Uterus (tissue), 4 donors: ENCODE data around the gene PCDHGA5. TPM values are rescaled to one million over a fixed set of nuclear protein-coding genes. Genes with fewer than 3 reads are reported as not detected.
"Not testable (repeated sequence)": the region's sequence is repeated elsewhere in the genome, so short reads cannot be mapped to it uniquely, and the experiment has no call there.

Experiments
- DNase-seq, 2 donors: peaks; one replicate each; pipeline ENCODE4 v3.0.0-alpha.2; 2019 to 2020
- H3K27ac ChIP-seq, 2 donors: fragments of 200-600 bp; sonication (generic); 1 replicate in 1 of 2; 2 replicates in 1 of 2; pipeline ENCODE4 v1.5.1; 2016 to 2018
- H3K27me3 ChIP-seq, 2 donors: fragments of 200-600 bp; sonication (generic); one replicate each; pipeline ENCODE4 v1.5.1; 2018 to 2019; ENCODE audit warnings: control low read depth in 1 of 2
- H3K36me3 ChIP-seq, 2 donors: fragments of 200-600 bp; sonication (generic); one replicate each; pipeline ENCODE4 v1.5.1; 2019; ENCODE audit warnings: control low read depth in 1 of 2
- H3K4me1 ChIP-seq, 2 donors: fragments of 200-600 bp; sonication (generic); one replicate each; pipeline ENCODE4 v1.5.1; 2018 to 2019; ENCODE audit warnings: control low read depth in 1 of 2
- H3K4me3 ChIP-seq, 2 donors: fragments of 200-600 bp; sonication (generic); 1 replicate in 1 of 2; 2 replicates in 1 of 2; pipeline ENCODE4 v1.5.1; 2018 to 2019; ENCODE audit warnings: mild to moderate bottlenecking in 1 of 2
- H3K9me3 ChIP-seq, 2 donors: fragments of 200-600 bp; sonication (generic); one replicate each; pipeline ENCODE4 v1.5.1; 2019; ENCODE audit warnings: control low read depth in 1 of 2
- POLR2A ChIP-seq, 2 donors: fragments of 450-650 bp; IDR thresholded peaks; one replicate each; pipeline ENCODE4 v1.6.1; 2016; ENCODE audit warnings: antibody characterized with exemption in 2 of 2, mild to moderate bottlenecking in 1 of 2, moderate library complexity in 1 of 2
- intact Hi-C: fragments of 100-400 bp; cut with DNase I; formaldehyde crosslinking; loops from one replicate; pipeline ENCODE4 v1.15.1; 2023; ENCODE audit warnings: low total_unique reads
- total RNA-seq, 4 donors: library from RNA; depleted of rRNA in 3 of 4; stranded (reverse); fragments of >200 nt in 3 of 4; gene quantifications; one replicate each; pipeline versions ENCODE4 v1.1.0 to v1.2.4, GENCODE V29; 2014 to 2023
- TF ChIP-seq, protein P1 (sequence below), 4 experiments: fragments of 200-600 bp in 2 of 4; fragments of 450-650 bp in 2 of 4; sonication (generic) in 2 of 4; IDR thresholded peaks; one replicate each; pipeline ENCODE4 v1.5.1; 2016 to 2019; ENCODE audit warnings: antibody characterized with exemption in 4 of 4, mild to moderate bottlenecking in 2 of 4, moderate library complexity in 1 of 4
- donor health status: DM: yes; HTN: yes; CAD: no.

Gene PCDHGA5
- total RNA-seq, 4 donors from 2014 or later, result 1.8 to 11.5 (median 11.2) TPM

DNA sequence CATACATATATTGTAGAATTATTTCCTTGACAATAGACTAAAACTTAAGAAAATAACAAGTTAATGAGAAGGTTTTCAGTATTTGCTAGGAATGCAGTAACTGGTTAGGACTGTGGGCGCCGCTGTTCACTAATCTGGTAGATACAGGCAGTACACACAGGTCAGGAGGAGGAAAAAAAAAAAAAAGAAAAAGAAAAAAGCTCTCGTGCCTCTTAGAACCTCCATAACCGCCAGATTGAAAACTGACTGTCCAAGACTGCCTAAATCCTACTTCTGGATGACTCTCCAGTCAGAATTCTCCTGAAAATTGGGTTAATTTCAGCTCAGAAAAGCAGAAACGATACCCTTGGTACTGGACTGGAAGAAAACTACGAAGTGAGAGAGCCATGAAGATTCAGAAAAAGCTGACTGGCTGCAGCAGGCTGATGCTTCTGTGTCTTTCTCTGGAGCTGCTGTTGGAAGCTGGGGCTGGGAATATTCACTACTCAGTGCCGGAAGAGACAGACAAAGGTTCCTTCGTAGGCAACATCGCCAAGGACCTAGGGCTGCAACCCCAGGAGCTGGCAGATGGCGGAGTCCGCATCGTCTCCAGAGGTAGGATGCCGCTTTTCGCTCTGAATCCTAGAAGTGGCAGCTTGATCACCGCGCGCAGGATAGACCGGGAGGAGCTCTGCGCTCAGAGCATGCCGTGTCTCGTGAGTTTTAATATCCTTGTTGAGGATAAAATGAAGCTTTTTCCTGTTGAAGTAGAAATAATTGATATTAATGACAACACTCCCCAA lies 33.5 kb upstream of the PCDHGA5 start, which contains the start of gene PCDHGA1:
TSS of gene PCDHGA1 (plus strand) at position 216 of the 782 bp plus-strand sequence.
- no peak within 1 kb of the TSS for H3K4me3 ChIP-seq
- no peaks in the 10 kb centered on the region for H3K36me3 ChIP-seq
- intact Hi-C loops, result no loop called here
- no peak for DNase-seq
- no peak within 1 kb of the TSS for H3K27ac ChIP-seq
- H3K9me3 ChIP-seq, result peaks cover 0 to 41% of the 10 kb centered on the region in 2 donors
- H3K27me3 ChIP-seq, result no peaks in the 10 kb centered on the region
- no peaks in the 10 kb centered on the region for H3K4me1 ChIP-seq
- TF ChIP-seq, protein P1, sequence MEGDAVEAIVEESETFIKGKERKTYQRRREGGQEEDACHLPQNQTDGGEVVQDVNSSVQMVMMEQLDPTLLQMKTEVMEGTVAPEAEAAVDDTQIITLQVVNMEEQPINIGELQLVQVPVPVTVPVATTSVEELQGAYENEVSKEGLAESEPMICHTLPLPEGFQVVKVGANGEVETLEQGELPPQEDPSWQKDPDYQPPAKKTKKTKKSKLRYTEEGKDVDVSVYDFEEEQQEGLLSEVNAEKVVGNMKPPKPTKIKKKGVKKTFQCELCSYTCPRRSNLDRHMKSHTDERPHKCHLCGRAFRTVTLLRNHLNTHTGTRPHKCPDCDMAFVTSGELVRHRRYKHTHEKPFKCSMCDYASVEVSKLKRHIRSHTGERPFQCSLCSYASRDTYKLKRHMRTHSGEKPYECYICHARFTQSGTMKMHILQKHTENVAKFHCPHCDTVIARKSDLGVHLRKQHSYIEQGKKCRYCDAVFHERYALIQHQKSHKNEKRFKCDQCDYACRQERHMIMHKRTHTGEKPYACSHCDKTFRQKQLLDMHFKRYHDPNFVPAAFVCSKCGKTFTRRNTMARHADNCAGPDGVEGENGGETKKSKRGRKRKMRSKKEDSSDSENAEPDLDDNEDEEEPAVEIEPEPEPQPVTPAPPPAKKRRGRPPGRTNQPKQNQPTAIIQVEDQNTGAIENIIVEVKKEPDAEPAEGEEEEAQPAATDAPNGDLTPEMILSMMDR (IDR thresholded peaks at IDR 0.05), result no peak
- no peak for TF ChIP-seq POLR2A (IDR thresholded peaks at IDR 0.05)

DNA sequence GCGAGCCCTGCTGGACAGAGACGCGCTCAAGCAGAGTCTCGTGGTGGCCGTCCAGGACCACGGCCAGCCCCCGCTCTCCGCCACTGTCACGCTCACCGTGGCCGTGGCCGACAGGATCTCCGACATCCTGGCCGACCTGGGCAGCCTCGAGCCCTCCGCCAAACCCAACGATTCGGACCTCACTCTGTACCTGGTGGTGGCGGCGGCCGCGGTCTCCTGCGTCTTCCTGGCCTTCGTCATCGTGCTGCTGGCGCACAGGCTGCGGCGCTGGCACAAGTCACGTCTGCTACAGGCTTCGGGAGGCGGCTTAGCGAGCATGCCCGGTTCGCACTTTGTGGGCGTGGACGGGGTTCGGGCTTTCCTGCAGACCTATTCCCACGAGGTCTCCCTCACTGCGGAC lies 31.4 kb upstream of the PCDHGA5 start:
- intact Hi-C loops, result not testable (repeated sequence)

DNA sequence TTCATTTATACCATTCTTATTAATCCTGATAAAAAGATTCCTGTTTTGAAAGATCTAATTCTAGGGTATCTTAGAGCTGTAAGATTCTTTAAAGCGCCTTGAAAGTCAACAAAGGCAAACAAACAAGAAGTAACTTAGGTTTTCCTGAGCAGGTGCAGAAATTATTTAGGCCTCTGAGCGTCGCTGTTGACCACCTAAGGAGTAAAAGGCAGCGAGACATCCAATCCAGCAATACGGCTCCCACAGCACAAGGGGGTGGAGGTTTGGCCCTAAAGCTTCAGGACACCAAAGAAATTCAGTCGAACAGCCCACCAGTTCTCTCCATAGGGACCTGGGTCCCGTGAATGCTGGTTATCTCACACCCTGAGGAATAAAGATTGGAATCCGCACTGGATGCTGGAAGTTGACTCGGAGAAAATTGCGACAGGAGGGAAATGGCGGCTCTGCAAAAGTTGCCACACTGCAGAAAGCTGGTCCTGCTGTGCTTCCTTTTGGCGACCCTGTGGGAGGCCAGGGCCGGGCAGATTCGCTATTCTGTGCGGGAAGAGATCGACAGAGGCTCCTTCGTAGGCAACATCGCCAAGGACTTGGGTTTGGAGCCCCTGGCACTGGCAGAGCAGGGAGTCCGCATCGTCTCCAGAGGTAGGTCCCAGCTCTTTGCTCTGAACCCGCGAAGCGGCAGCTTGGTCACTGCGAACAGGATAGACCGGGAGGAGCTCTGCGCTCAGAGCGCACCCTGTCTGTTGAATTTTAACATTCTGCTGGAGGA lies 25.2 kb upstream of the PCDHGA5 start, which contains the start of gene PCDHGA2:
TSS of gene PCDHGA2 (plus strand) at position 223 of the 769 bp plus-strand sequence.
- DNase-seq, result no peak
- Histone ChIP-seq H3K4me3 (peak within 1 kb of the TSS; percentile 0 to 25), H3K4me1 (no peaks in the 10 kb centered on the region), H3K36me3 (no peaks in the 10 kb centered on the region), H3K9me3 (peaks cover 3 to 56% of the 10 kb centered on the region in 2 donors), H3K27me3 (no peaks in the 10 kb centered on the region), H3K27ac (no peak within 1 kb of the TSS)
- no peak for TF ChIP-seq POLR2A (IDR thresholded peaks at IDR 0.05)
- TF ChIP-seq, protein P1 (IDR thresholded peaks at IDR 0.05), result peak in 3 of 4 experiments; percentile 31 to 41 (median 35)
- intact Hi-C loops, result no loop called here

More for the DNA sequence above, 31.4 kb upstream of the PCDHGA5 start:
- H3K27me3 ChIP-seq, H3K4me3 ChIP-seq, H3K36me3 ChIP-seq, DNase-seq, H3K27ac ChIP-seq, H3K4me1 ChIP-seq: not testable (repeated sequence)
- H3K9me3 ChIP-seq, result peaks cover 0 to 52% of the 10 kb centered on the region in 2 donors

DNA sequence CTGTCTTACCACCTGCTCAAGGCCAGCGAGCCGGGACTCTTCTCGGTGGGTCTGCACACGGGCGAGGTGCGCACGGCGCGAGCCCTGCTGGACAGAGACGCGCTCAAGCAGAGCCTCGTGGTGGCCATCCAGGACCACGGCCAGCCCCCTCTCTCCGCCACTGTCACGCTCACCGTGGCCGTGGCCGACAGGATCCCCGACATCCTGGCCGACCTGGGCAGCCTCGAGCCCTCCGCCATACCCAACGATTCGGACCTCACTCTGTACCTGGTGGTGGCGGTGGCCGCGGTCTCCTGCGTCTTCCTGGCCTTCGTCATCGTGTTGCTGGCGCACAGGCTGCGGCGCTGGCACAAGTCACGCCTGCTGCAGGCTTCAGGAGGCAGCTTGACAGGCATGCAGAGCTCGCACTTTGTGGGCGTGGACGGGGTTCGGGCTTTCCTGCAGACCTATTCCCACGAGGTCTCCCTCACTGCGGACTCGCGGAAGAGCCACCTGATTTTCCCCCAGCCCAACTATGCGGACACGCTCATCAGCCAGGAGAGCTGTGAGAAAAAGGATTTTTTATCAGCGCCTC lies 23.1 kb upstream of the PCDHGA5 start:
- H3K27ac ChIP-seq, H3K36me3 ChIP-seq, intact Hi-C loops, H3K27me3 ChIP-seq, H3K4me1 ChIP-seq, H3K4me3 ChIP-seq, DNase-seq: not testable (repeated sequence)
- H3K9me3 ChIP-seq, result peaks cover 3 to 62% of the 10 kb centered on the region in 2 donors

DNA sequence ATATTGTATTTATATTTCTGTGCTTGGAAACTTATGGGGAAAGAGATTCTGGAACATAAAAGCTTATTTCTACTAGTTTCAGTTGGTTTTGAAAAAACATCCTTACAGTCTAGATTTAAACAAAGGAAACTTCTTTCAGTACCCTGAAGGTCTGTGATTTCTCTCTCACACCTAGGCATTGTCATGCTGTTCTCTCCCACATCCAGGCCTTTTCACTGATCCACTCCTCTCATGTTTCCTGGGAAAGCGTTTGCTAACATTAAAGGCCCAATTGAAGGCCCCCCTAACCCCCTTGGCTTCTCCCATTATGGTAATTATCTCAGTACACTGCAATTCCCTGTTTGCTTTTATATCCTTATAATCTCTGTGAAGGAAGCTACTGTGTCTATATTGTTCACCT lies 21.2 kb upstream of the PCDHGA5 start:
- Histone ChIP-seq H3K27ac (no peak overlapping the region), H3K27me3 (no peaks in the 10 kb centered on the region), H3K9me3 (peaks cover 3 to 61% of the 10 kb centered on the region in 2 donors), H3K4me3 (no peak overlapping the region), H3K36me3 (no peaks in the 10 kb centered on the region), H3K4me1 (no peaks in the 10 kb centered on the region)
- TF ChIP-seq POLR2A (IDR thresholded peaks at IDR 0.05), result no peak
- TF ChIP-seq, protein P1 (IDR thresholded peaks at IDR 0.05), result no peak
- DNase-seq, result no peak
- intact Hi-C loops, result no loop called here
